Liver (tissue), 9 donors: Measurements from ENCODE around the gene TFF2. TPM values are rescaled to one million over a fixed set of nuclear protein-coding genes. Genes with fewer than 3 reads are reported as not detected.

ENCODE experiments used
- DNase-seq: peaks from one replicate; pipeline ENCODE4 v3.0.0-alpha.2; 2017; ENCODE audit warnings: low spot score
- H3K27ac ChIP-seq, 2 donors: one replicate each; pipeline ENCODE4 v1.7.0; 2013; ENCODE audit warnings: inconsistent platforms in 2 of 2, low read length in 2 of 2, control low read depth in 1 of 2, low read depth in 1 of 2, mild to moderate bottlenecking in 1 of 2
- H3K27me3 ChIP-seq, 4 donors: one replicate each; pipeline versions ENCODE4 v1.6.1 to v1.7.0; 2013; ENCODE audit warnings: low read length in 3 of 4, inconsistent platforms in 1 of 4, mild to moderate bottlenecking in 1 of 4, moderate library complexity in 1 of 4; ENCODE audit not compliant: control insufficient read depth in 4 of 4, insufficient read depth in 4 of 4
- H3K36me3 ChIP-seq, 4 donors: one replicate each; pipeline versions ENCODE4 v1.6.1 to v1.7.0; 2013; ENCODE audit warnings: low read length in 3 of 4, mild to moderate bottlenecking in 3 of 4, low read depth in 1 of 4, moderate library complexity in 1 of 4; ENCODE audit not compliant: control insufficient read depth in 4 of 4, insufficient read depth in 3 of 4
- H3K4me1 ChIP-seq, 4 donors: one replicate each; pipeline versions ENCODE4 v1.6.1 to v1.7.0; 2013; ENCODE audit warnings: low read length in 3 of 4, mild to moderate bottlenecking in 3 of 4, moderate library complexity in 1 of 4; ENCODE audit not compliant: control insufficient read depth in 4 of 4, insufficient read depth in 4 of 4
- H3K4me3 ChIP-seq, 3 donors: one replicate each; pipeline versions ENCODE4 v1.6.1 to v1.7.0; 2013; ENCODE audit warnings: low read length in 3 of 3, control low read depth in 1 of 3, low read depth in 1 of 3, mild to moderate bottlenecking in 1 of 3
- H3K9ac ChIP-seq, 2 donors: one replicate each; pipeline ENCODE4 v1.7.0; 2013; ENCODE audit warnings: low read length in 2 of 2, mild to moderate bottlenecking in 2 of 2, moderate library complexity in 2 of 2, control low read depth in 1 of 2, low read depth in 1 of 2
- H3K9me3 ChIP-seq, 4 donors: one replicate each; pipeline versions ENCODE4 v1.6.1 to v1.7.0; 2013; ENCODE audit warnings: low read length in 3 of 4; ENCODE audit not compliant: control insufficient read depth in 4 of 4
- ATF3 ChIP-seq: IDR thresholded peaks from 2 replicates; pipeline ENCODE4 v1.6.1; 2016; ENCODE audit warnings: antibody characterized with exemption
- EGR1 ChIP-seq, 2 donors: IDR thresholded peaks; 2 replicates each; pipeline ENCODE4 v1.6.1; 2016 to 2018; ENCODE audit warnings: antibody characterized with exemption in 2 of 2, low read depth in 2 of 2
- FOXA2 ChIP-seq: IDR thresholded peaks from 2 replicates; pipeline ENCODE4 v1.6.1; 2016; ENCODE audit warnings: antibody characterized with exemption
- HNF4A ChIP-seq, 2 donors: conservative IDR thresholded peaks; 2 replicates each; pipeline ENCODE4 v1.6.1; 2016; ENCODE audit warnings: antibody characterized with exemption in 2 of 2, mild to moderate bottlenecking in 2 of 2
- JUND ChIP-seq, 2 donors: IDR thresholded peaks; 2 replicates each; pipeline ENCODE4 v1.6.1; 2016; ENCODE audit warnings: antibody characterized with exemption in 2 of 2
- RAD21 ChIP-seq, 2 donors: IDR thresholded peaks; 2 replicates each; pipeline ENCODE4 v1.6.1; 2016; ENCODE audit warnings: antibody characterized with exemption in 2 of 2, mild to moderate bottlenecking in 2 of 2
- SP1 ChIP-seq: IDR thresholded peaks from 2 replicates; pipeline ENCODE4 v1.6.1; 2018; ENCODE audit warnings: antibody characterized with exemption, mild to moderate bottlenecking
- YY1 ChIP-seq: IDR thresholded peaks from 2 replicates; pipeline ENCODE4 v1.6.1; 2016; ENCODE audit warnings: antibody characterized with exemption, mild to moderate bottlenecking
- WGBS: extraction: QIAGEN DNeasy Blood & Tissue Kit; methylation state at CpG from one replicate; pipeline ENCODE4 v1.1.7; 2013; 5-methylcytosine and 5-hydroxymethylcytosine counted together
- polyA plus RNA-seq, 2 donors: library from polyadenylated mRNA; stranded (reverse) in 1 of 2; unstranded in 1 of 2; fragments of 200-250 nt in 1 of 2; fragments of >200 nt in 1 of 2; fragmentation: Nextera tagmentation in 1 of 2; extraction: Ambion mirVana in 1 of 2; gene quantifications; one replicate each; pipeline versions ENCODE4 v1.2.1 to v1.2.3, GENCODE V29; 2013 to 2015
- total RNA-seq, 2 donors: library from RNA; depleted of rRNA; stranded (reverse); fragments of >200 nt; gene quantifications; one replicate each; pipeline ENCODE4 v1.2.3, GENCODE V29; 2014
- TF ChIP-seq, protein P1 (sequence below): fragments of 150-350 bp; IDR thresholded peaks from 2 replicates; pipeline ENCODE4 v1.5.1; 2017; ENCODE audit warnings: improper control_type of control experiment, low read depth, low read length; ENCODE audit not compliant: missing input control
- TF ChIP-seq, protein P2 (sequence below): IDR thresholded peaks from 2 replicates; pipeline ENCODE4 v1.6.1; 2016; ENCODE audit warnings: antibody characterized with exemption
- donor health status: healthy.
- donor health status: healthy.
- donor health status: healthy.
- donor health status: healthy.
- donor health status: healthy.

TFF2 gene
- total and polyA plus RNA-seq, 4 donors: 1.0 TPM; not detected in 3

GRCh38 chr21:42356046-42356445 is 5.3 kb upstream of the TFF2 start:
- Histone ChIP-seq H3K9ac (no peak overlapping the region), H3K4me3 (no peak overlapping the region), H3K36me3 (no peaks in the 10 kb centered on the region), H3K27ac (no peak overlapping the region), H3K27me3 (no peaks in the 10 kb centered on the region), H3K4me1 (no peaks in the 10 kb centered on the region), H3K9me3 (peaks cover 0 to 12% (median 3%) of the 10 kb centered on the region in 4 donors)
- DNase-seq: no peak
- no peak for TF ChIP-seq YY1
- no peak for TF ChIP-seq EGR1 (IDR thresholded peaks at IDR 0.05; ENCODE audit: low read depth in 2 of 2)
- TF ChIP-seq, protein P1, sequence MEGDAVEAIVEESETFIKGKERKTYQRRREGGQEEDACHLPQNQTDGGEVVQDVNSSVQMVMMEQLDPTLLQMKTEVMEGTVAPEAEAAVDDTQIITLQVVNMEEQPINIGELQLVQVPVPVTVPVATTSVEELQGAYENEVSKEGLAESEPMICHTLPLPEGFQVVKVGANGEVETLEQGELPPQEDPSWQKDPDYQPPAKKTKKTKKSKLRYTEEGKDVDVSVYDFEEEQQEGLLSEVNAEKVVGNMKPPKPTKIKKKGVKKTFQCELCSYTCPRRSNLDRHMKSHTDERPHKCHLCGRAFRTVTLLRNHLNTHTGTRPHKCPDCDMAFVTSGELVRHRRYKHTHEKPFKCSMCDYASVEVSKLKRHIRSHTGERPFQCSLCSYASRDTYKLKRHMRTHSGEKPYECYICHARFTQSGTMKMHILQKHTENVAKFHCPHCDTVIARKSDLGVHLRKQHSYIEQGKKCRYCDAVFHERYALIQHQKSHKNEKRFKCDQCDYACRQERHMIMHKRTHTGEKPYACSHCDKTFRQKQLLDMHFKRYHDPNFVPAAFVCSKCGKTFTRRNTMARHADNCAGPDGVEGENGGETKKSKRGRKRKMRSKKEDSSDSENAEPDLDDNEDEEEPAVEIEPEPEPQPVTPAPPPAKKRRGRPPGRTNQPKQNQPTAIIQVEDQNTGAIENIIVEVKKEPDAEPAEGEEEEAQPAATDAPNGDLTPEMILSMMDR: no peak
- WGBS: 86% methylated on average over 2 of the region's 2 CpGs

GRCh38 chr21:42353623-42354022 is 2.8 kb upstream of the TFF2 start:
- no peaks in the 10 kb centered on the region for H3K4me1 ChIP-seq
- no peaks in the 10 kb centered on the region for H3K36me3 ChIP-seq
- H3K27ac ChIP-seq: no peak overlapping the region
- no peak overlapping the region for H3K4me3 ChIP-seq
- DNase-seq: no peak
- TF ChIP-seq FOXA2 (no peak), SP1 (no peak), JUND (IDR thresholded peaks at IDR 0.05) (no peak), RAD21 (IDR thresholded peaks at IDR 0.05) (no peak), HNF4A (conservative IDR thresholded peaks at IDR 0.05) (no peak)
- TF ChIP-seq, protein P2, sequence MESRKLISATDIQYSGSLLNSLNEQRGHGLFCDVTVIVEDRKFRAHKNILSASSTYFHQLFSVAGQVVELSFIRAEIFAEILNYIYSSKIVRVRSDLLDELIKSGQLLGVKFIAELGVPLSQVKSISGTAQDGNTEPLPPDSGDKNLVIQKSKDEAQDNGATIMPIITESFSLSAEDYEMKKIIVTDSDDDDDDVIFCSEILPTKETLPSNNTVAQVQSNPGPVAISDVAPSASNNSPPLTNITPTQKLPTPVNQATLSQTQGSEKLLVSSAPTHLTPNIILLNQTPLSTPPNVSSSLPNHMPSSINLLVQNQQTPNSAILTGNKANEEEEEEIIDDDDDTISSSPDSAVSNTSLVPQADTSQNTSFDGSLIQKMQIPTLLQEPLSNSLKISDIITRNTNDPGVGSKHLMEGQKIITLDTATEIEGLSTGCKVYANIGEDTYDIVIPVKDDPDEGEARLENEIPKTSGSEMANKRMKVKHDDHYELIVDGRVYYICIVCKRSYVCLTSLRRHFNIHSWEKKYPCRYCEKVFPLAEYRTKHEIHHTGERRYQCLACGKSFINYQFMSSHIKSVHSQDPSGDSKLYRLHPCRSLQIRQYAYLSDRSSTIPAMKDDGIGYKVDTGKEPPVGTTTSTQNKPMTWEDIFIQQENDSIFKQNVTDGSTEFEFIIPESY: no peak
- peaks cover 0 to 6% (median 3%) of the 10 kb centered on the region in 4 donors for H3K9me3 ChIP-seq
- H3K9ac ChIP-seq: no peak overlapping the region
- H3K27me3 ChIP-seq: peaks cover 0 to 5% (median 0%) of the 10 kb centered on the region in 4 donors
- 85% methylated on average over 5 of the region's 5 CpGs for WGBS

GRCh38 chr21:42352441-42353095 is 1.8 kb upstream of the TFF2 start:
- Histone ChIP-seq H3K9me3 (peaks cover 0 to 5% (median 2%) of the 10 kb centered on the region in 4 donors), H3K27ac (no peak overlapping the region), H3K36me3 (no peaks in the 10 kb centered on the region), H3K27me3 (peaks cover 0 to 9% (median 0%) of the 10 kb centered on the region in 4 donors), H3K9ac (no peak overlapping the region), H3K4me3 (no peak overlapping the region), H3K4me1 (no peaks in the 10 kb centered on the region)
- 83% methylated on average over 14 of the region's 14 CpGs for WGBS
- TF ChIP-seq FOXA2 (no peak), ATF3 (no peak), RAD21 (IDR thresholded peaks at IDR 0.05) (no peak), JUND (IDR thresholded peaks at IDR 0.05) (no peak)
- DNase-seq: no peak
